Amygdala (tissue), 56 donors: Measurements from ENCODE around the gene IQGAP2.
"Not testable (repeated sequence)": the region's sequence is repeated elsewhere in the genome, so short reads cannot be mapped to it uniquely, and the experiment has no call there.

Source experiments
- DNase-seq, 56 donors: peaks; one replicate each; lab custom pipeline; 2025; lab: John Stamatoyannopoulos, UW

IQGAP2 gene

DNA sequence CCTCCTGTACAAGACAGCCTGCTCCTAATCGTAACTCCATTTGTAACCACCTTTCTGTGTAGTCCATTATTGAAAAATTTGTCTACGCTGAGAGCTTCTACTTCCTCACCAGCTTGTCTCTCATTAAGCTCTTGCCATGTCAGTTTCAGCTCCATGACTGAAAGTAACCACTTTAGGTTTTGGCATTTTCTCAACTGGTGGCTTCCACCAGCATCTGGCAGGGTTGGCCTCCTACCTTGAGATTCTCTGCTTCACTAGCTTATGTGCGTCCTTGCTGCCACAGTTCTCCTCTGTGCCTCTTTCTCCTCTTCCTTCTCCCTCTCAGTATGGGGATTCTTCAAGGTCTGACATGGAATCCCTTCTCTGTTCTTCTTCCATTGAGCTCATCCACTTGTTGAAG lies 188.3 kb downstream of the IQGAP2 start:
- no peak for DNase-seq

DNA sequence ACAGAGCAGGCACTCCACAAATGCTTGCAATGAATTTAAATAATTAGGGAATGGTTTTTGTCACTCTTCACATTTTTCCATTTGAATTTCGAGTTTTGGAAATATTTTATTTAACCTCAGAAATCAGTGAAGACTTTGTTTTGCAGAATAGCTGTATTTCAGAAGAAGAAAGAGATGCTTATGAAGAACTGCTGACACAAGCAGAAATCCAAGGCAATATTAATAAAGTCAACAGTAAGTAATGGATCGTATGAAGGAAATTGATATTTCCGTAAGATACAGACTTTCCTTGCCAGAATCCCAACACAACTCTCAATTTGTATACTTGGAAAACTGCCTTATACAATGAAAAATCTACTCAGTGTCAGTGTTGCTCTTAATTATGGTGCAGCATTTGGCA lies 189.6 kb downstream of the IQGAP2 start:
- no peak for DNase-seq

DNA sequence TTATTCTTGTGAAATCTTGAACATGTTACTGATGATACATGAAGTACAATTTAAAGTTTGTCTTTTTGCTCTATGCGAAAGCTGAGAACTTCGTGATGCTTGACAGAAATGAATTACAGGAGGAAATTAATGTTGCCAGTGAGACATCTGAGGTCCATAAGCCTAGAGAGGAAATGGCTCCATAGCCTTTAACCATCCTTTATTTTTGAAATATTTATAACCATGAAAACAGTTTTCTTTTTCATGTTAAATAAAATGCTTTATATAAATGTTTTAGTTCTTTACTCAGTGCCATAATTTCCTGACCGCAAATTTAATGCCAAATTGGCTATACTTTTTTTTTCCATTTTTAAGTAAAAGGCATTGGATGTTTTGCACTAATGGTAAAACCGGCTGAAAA lies 191.0 kb downstream of the IQGAP2 start:
- DNase-seq = no peak

DNA sequence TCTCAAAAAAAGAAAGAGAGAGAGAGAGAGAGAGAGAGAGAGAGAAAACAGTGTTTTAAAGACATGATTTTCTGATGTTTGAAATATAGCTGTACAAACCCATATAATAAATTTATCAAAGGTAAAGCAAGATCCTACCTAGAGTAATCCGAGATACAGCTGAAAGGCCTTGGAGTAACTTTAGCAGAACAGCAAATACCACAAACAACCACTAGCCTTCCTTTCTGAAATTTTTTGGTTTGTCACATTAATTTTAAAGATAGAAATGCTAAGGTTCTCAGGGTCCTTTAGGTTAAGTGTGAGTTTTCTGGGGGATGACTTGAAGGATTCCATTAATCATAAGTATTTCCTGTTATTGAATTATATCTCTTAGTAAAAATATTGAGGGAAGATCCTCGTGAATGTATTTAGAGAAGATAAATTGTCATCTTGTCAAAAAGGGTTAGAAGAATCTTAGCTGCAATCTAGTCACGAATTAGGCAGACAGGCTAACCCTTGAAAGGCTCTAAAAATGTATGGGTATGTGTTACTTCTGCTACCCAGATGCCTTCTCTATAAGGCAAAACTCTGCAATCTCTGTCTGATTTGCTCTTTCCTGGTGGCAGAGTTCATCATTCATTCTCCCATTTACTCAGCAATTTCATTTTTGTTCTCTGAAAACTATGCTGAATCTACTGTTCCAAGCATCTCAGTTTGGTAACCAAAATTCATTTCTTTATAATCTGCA lies 192.8 kb downstream of the IQGAP2 start:
- DNase-seq = no peak

DNA sequence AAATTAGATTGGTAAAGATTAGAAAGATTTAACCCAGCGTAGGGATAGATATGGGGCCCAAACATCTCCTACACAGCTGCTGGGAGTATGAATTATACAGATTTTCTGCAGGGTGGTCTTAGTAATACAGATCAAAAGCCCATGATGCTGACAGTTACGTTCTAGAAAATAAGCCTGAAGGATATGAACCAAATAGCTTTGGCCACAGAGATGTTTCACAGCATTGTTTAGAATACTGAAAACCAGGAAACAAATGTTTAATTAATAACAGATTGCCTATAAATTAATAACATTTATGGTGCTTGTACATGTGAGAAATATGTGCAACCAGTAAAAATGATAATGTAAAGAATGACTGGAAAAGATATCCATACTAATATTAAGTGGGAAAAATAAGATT lies 195.4 kb downstream of the IQGAP2 start:
- no peak for DNase-seq

DNA sequence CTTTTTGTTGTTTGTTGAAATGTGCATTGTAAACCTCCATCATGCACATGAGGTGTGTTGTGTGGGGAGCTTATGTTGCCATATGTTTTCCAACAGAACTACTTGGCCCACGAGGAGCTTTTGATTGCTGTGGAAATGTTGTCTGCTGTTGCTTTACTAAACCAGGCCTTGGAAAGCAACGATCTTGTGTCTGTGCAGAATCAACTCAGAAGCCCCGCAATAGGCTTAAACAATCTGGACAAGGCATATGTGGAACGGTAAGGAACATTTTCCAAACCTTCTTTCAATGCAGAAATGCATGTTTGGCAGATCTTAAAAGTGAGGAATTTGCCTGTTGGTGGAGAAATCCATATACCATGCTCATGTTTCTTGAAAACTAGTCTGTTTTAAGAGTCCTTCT lies 197.6 kb downstream of the IQGAP2 start:
- no peak for DNase-seq

DNA sequence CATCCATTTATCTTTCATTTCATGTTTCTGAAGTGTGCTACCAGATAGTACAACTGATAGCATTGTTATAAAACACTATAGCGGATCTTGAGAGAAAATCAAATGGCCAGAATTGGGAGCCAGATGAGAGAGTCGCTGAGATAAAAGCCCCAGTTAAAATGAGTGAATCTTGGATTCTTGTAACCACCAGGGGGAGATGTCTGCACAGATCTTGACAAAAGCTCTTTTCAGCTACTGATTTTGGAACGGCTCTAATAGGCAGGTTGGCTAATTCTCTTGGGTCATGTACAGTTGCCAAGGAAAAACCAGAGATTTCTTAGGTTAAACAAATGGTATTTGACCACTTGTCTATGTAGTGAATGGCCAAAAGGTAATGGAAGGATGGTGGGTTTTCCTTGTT lies 198.4 kb downstream of the IQGAP2 start:
- peak in 6 of 56 donors; percentile 1 to 55 (median 21) for DNase-seq

DNA sequence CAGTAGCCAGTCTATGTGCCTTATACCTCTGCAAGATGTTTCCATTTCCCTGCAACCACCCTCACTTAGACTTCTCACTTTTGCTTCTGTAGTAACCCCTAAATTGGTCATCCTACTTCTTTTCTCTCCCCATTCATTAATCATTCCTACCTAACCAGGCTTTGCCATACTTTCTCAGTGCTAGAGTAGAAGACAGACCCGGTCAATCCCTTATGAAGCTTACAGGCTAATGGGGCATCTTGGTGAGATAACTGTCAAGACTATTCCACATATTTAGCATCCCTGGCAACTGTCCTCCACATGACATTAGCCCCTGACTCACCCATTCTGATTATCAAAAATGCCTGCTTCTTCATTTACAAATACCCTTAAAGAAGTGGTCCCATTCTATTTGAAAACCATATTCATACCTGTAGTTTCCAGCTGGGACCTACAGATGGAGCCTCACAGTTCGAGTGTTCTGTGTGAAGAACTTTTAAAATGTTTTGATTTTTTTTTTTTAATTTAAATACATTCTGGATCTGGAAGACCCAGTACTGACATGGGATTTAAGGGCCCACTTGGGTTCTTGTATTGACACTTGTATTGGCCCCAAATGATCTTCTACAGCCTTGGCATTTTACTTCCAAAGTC lies 199.1 kb downstream of the IQGAP2 start:
- DNase-seq = no peak

DNA sequence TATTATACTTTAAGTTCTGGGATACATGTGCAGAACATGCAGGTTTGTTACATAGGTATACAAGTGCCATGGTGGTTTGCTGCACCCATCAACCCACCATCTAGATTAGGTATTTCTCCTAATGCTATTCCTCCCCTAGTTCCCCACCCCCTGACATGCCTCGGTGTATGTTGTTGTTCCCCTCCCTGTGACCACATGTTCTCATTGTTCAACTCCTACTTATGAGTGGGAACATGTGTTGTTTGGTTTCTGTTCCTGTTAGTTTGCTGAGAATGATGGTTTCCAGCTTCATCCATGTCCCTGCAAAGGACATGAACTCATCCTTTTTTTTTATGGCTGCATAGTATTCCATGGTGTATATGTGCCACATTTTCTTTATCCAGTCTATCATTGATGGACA lies 200.9 kb downstream of the IQGAP2 start:
- not testable (repeated sequence) for DNase-seq

DNA sequence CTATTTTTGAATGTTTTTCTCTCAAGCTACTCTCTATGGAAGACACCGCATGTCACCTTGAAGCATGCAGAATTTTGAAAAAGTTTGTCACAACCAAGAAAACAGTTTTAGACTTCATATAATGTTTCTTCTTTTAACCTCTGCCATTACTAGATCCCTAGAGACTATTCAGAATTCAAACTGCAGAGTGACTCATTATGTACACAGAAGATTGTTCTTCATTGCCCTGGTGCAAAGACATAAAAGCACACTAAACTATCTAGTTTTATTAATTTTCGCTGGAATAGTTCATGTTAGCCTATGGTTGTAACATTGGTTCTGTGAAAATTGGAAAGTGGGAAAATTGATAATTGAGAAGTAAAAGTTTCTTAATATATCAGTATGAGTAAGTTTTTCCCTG lies 201.8 kb downstream of the IQGAP2 start:
- no peak for DNase-seq

DNA sequence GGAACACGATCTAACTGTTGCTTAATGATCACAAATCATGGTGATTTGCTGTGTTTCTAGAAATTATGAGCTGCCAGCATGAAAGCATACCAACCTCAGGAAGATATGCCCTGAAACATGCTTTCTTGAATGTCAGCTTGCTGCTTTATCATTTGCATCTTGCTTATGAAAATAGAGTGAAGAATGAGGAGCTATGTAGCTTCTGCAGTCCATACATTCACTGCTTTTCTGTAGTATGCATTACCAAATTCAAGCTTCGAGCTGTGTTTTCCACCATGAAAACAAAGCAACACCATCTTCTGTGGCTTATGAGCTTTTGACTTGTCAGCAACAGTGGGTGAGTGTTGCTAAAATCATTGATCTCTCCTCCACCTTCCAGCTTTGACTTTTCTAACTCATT lies 203.6 kb downstream of the IQGAP2 start:
- no peak for DNase-seq

DNA sequence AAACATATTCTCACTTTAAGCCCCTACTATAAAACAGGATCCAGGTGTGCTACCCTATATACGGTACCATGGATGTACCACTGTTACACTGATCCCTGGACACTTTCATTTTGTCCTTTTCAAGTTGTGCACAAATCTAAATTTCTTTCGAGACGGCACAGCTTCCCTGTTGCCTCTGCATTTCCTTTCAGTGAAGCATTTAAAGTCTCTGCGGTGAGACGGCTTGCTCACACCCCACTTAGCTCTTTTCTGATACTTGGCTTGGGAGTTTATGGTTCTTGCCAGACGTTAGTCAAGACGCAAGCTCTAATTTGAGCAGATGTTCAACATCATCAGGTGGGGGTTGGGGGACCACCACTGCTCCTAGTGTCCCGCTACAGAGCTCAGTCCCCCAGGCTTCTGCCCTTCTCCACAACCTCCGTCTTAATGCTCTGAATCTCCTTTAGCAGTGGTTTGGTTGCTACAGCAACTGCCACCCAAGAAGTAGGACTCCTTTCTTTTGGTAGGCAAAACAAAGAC lies 204.3 kb downstream of the IQGAP2 start:
- no peak for DNase-seq

DNA sequence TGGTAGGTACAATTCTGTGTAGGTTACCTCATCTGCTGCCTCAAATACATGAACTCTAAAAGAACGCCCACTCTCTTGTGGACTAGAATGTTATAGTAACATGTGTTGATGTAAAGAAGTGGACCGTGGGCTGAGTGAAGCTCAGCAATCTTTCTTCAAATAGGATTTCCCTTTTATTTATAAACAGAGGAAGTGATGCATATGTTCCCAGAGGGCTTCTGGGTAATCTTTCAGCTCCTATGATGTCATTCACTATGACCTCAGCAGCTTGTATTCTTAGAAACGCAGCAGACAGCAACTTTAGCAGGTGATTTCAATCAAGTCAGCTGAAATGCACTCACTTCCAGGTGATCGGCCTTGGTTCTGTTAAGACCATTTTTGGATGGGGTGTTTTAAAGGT lies 205.7 kb downstream of the IQGAP2 start:
- no peak for DNase-seq

DNA sequence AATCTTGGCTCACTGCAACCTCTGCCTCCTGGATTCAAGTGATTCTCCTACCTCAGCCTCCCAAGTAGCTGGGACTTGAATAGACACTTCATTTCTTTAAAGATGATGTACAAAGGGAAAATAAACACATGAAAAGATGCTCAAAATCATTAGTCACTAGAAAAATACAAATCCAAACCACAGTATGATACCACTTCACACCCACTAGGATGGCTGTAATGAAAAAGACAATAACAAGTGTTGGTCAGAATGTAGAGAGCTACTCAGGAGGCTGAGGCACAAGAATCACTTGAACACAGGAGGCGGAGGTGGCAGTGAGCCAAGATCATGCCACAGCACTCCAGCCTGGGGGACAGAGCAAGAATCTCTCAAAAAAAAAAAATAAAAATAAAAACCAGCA lies 207.1 kb downstream of the IQGAP2 start:
- DNase-seq = no peak

DNA sequence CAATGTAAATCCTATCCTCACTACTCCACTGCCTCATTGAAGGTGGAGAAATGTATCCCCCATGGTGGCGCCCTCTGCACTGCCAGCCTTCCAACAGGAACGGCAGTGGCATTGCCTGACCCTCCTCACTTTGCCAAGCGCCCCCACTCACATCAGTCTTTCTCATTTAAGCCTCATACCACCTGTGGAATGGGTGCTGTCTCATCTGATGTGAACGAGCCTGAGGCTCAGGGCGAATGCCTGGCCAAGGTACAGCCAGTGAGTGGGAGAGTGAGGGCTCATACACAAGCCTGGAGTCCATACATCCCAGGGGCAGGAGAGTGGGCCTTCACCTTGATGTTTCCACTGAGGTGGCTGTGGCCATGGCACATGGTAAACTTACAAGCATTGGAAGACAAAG lies 209.9 kb downstream of the IQGAP2 start:
- no peak for DNase-seq

DNA sequence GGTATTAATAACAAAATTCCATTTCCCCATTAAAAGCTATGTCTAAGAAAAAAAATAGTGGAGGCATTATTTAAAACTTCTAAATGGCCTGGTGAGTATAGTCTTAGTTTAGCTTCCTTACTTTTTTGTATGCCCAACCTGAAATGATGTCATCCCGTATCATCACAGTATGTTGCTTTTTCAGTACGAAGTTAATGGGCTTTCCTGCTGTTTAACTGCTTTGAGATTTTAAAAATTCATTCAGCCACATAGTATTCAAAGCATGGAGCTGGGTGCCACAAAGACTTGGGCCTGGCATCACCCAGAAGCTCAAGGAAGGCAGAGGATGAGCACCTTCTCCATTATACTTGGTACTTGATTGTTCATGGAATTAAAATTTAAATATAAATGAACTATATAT lies 212.7 kb downstream of the IQGAP2 start:
- DNase-seq = no peak

DNA sequence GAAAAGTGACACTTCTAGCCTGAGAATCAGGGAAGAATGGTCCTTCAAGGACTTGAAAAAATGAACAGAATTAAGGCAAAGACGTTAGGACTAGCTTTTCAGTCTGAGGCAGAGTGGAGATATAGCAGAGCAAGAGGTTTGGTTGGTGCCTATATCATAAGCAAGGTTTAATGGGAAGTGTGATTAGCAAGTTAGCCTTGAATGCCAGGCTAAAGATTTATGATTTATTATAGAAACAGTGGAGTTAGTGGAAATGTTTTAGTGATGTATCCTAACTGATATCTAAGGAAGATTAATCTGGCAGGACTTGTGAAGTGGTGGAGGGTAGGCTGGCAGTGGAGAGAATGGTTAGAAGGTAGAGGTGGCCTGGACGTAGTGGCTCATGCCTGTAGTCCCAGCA lies 213.1 kb downstream of the IQGAP2 start:
- no peak for DNase-seq

DNA sequence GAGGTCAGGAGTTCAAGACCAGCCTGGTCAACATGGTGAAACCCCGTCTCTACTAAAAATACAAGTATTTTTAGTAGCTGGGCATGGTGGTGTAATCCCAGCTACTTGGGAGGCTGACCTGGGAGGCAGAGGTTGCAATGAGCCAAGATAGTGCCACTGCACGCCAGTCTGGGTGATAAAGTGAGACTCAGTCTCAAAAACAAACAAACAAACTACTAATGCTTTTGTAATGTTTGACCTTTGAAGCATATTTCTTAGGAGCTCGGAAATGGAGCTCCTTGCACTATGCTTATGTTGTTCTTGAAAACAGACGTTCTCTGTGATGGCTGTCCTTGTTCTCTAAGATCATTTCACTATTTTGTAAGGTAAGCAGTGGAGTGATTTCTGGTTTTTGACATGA lies 214.1 kb downstream of the IQGAP2 start:
- no peak for DNase-seq

DNA sequence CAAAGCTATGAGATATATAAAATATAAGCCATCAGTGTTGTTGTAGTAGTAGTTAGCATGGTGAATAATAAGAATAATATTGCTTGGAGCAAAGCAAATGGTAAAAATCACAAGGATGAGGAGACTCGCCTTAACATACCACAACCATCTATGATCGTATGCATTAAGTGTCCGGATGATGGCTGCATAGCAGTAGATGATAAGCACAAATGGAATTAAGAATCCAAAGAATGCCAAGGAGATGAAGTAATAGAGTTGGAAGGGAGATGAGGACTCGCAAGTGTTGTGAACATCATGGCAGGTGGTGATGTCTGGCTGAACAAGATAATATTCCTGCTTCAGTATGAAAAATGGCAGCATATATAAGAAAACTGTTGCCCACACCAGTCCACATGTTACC lies 214.6 kb downstream of the IQGAP2 start:
- no peak for DNase-seq

DNA sequence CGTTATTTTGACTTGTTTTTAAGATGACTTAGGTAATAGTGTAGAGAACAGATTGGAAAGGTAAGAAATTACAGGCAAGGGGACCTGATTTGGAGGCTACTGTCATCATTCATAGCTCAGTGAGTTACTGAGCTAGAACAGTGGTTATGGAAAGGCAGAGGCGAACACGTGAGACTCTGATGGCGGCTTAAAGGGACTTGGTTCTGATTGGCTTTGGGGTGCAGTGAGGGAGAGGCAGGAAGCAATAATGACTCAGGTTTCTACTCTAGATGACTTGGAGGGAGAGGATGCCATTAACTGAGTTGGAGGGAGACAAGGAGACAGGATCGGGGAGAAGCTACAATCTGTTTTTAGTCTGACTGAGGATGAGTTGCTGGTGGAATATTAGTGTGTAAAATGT lies 217.1 kb downstream of the IQGAP2 start:
- DNase-seq = no peak

DNA sequence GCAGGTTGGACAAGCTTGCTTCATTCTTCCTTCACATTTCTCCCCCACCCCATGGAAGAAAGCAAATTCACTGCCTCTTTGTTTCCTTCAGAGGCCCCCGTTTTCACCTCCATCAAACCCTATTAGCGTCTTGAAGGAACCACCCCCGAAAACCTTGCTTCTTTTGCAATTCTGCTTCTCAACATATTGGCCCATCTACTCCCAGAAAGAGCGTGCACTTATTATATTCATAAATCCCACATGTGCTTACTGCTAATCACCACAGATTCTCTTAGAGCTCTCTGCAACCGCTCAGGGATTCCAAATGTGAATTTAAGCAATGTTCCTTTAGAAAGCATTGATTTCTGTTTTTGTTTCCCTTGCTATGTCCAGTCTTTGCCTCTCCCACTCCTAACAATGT lies 219.0 kb downstream of the IQGAP2 start:
- no peak for DNase-seq

DNA sequence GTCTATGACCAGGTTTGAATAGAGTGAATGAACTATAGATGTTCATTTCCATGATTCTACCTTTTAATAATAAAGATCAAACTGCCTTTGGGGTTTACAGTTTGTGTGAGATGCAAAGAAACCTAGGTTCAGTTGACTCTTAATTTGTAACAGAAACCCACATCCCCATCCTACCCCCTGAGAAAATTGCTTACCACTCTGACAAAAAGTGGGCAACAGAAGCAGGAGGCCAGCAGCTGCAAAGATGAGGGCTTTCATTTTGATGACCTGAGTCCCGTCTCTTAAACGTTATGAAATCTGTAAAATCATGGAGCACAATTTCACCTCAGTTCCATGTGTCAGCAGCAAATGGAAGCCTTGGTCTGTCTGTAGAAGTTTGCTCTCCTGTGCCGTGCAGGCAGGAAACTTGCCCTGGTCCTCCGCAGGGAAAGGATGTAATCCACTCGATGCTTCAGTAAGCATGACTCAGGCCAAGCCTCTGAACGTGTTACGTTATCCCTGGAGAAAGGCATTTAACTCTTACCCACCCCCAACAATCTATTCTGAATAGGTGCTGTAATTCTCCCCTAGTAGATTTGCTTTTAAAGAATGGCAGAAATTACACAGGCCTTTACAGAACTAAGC lies 220.0 kb downstream of the IQGAP2 start, which contains the start of gene F2RL2:
F2RL2 (minus strand) TSS at position 431 of the 624 bp plus-strand sequence; CDS start at position 258, 173 bp downstream.
- DNase-seq = no peak
